CD4-positive, alpha-beta T cell treated with Interleukin-4 for 4 hours (primary cell): ENCODE data around the gene HIP1R.
A peak's percentile ranks its signal among the peaks of the same experiment; 100 is the strongest.
"Not testable (repeated sequence)": the region's sequence is repeated elsewhere in the genome, so short reads cannot be mapped to it uniquely, and the experiment has no call there.

Experiments used
- DNase-seq: peaks from one replicate; pipeline ENCODE4 v3.0.0-alpha.2; 2020

The HIP1R gene

GRCh38 chr12:122834921-122835749, at the start of gene HIP1R:
HIP1R (plus strand) TSS chr12:122835457; CDS start chr12:122835551, 94 bp downstream.
- DNase-seq = peak; percentile 24

- no peak for DNase-seq
Measured at GRCh38 chr12:122785503-122785902, 49.8 kb upstream of the HIP1R start.

- DNase-seq = no peak
Measured at GRCh38 chr12:122788387-122788786, 46.9 kb upstream of the HIP1R start.

GRCh38 chr12:122789637-122790036, 45.6 kb upstream of the HIP1R start:
- DNase-seq = no peak

- no peak for DNase-seq
Measured at GRCh38 chr12:122790393-122791075, 44.7 kb upstream of the HIP1R start.

GRCh38 chr12:122793685-122794106, 41.6 kb upstream of the HIP1R start:
- peak; percentile 71 for DNase-seq

- DNase-seq = no peak
Measured at GRCh38 chr12:122795807-122796206, 39.5 kb upstream of the HIP1R start.

- DNase-seq = no peak
Measured at GRCh38 chr12:122799641-122800243, 35.5 kb upstream of the HIP1R start.

GRCh38 chr12:122803937-122804336, 31.3 kb upstream of the HIP1R start:
- DNase-seq = no peak

- not testable (repeated sequence) for DNase-seq
Measured at GRCh38 chr12:122804957-122805356, 30.3 kb upstream of the HIP1R start.

- no peak for DNase-seq
Measured at GRCh38 chr12:122807651-122808050, 27.6 kb upstream of the HIP1R start.

- no peak for DNase-seq
Measured at GRCh38 chr12:122811777-122812176, 23.5 kb upstream of the HIP1R start.

GRCh38 chr12:122813310-122813713, 21.9 kb upstream of the HIP1R start:
- DNase-seq = no peak

- no peak for DNase-seq
Measured at GRCh38 chr12:122819209-122819785, 16.0 kb upstream of the HIP1R start.

- DNase-seq = no peak
Measured at GRCh38 chr12:122820138-122820537, 15.1 kb upstream of the HIP1R start.

GRCh38 chr12:122820838-122821271, 14.4 kb upstream of the HIP1R start:
- DNase-seq = no peak

- DNase-seq = no peak
Measured at GRCh38 chr12:122823429-122823828, 11.8 kb upstream of the HIP1R start.

- no peak for DNase-seq
Measured at GRCh38 chr12:122825773-122826724, 9.2 kb upstream of the HIP1R start.

- no peak for DNase-seq
Measured at GRCh38 chr12:122827258-122827657, 8.0 kb upstream of the HIP1R start.

GRCh38 chr12:122830517-122831214, 4.6 kb upstream of the HIP1R start:
- DNase-seq = no peak

GRCh38 chr12:122834104-122834920, 945 bp upstream of the HIP1R start:
- DNase-seq = no peak
